Measurements from ENCODE around the gene FNDC8.
"Not testable (repeated sequence)": the region's sequence is repeated elsewhere in the genome, so short reads cannot be mapped to it uniquely, and the experiment has no call there.

Gene FNDC8

GRCh38 chr17:35174835-35175334 is 53.5 kb downstream of the FNDC8 start:
- Histone ChIP-seq H3K9me3 (ENCODE audit: insufficient read depth, low read depth, low read length) (no peaks in the 10 kb centered on the region), H3K27ac (ENCODE audit: low read depth, low read length) (no peak overlapping the region), H3K4me1 (ENCODE audit: insufficient read depth, low read length) (no peaks in the 10 kb centered on the region), H3K4me3 (ENCODE audit: low read length) (no peak overlapping the region), H3K27me3 (ENCODE audit: insufficient read depth, low read length) (no peaks in the 10 kb centered on the region), H3K36me3 (ENCODE audit: insufficient read depth, low read length) (no peaks in the 10 kb centered on the region), H3K9ac (ENCODE audit: low read depth, low read length) (no peak overlapping the region)
- WGBS, result 91% methylated on average over 2 of the region's 2 CpGs

- Histone ChIP-seq H3K9ac (ENCODE audit: low read depth, low read length) (no peak overlapping the region), H3K27ac (ENCODE audit: low read depth, low read length) (no peak overlapping the region), H3K4me3 (ENCODE audit: low read length) (no peak overlapping the region), H3K9me3 (ENCODE audit: insufficient read depth, low read depth, low read length) (no peaks in the 10 kb centered on the region), H3K27me3 (ENCODE audit: insufficient read depth, low read length) (no peaks in the 10 kb centered on the region), H3K4me1 (ENCODE audit: insufficient read depth, low read length) (no peaks in the 10 kb centered on the region), H3K36me3 (ENCODE audit: insufficient read depth, low read length) (no peaks in the 10 kb centered on the region)
- 90% methylated on average over 9 of the region's 9 CpGs for WGBS
Observed at GRCh38 chr17:35175638-35176415, 54.4 kb downstream of the FNDC8 start.

DNA sequence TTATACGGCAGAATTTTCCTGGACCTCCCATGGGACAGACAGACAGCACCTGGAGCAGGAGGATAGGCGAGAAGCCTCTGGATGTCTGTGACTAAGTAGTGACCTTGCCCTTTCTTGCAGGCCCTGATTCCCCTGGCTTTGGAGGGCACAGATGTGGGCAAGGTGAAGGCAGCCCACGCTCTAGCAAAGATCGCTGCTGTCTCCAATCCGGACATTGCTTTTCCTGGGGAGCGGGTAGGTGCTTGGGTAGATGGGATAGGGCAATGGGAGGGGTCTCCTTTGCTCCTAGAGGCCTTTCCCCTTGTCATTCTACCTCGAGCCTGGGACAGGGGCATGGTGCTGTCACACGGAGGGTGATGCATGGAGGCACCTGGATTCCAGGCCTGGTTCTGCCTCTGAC is 55.5 kb downstream of the FNDC8 start:
- WGBS, result 85% methylated on average over 8 of the region's 8 CpGs
- H3K36me3 ChIP-seq (ENCODE audit: insufficient read depth, low read length), result no peaks in the 10 kb centered on the region
- no peak overlapping the region for H3K4me3 ChIP-seq (ENCODE audit: low read length)
- H3K4me1 ChIP-seq (ENCODE audit: insufficient read depth, low read length), result no peaks in the 10 kb centered on the region
- H3K27me3 ChIP-seq (ENCODE audit: insufficient read depth, low read length), result no peaks in the 10 kb centered on the region
- H3K9me3 ChIP-seq (ENCODE audit: insufficient read depth, low read depth, low read length), result no peaks in the 10 kb centered on the region
- no peak overlapping the region for H3K9ac ChIP-seq (ENCODE audit: low read depth, low read length)
- no peak overlapping the region for H3K27ac ChIP-seq (ENCODE audit: low read depth, low read length)

GRCh38 chr17:35179379-35179778 is 58.0 kb downstream of the FNDC8 start:
- H3K9me3 ChIP-seq (ENCODE audit: insufficient read depth, low read depth, low read length); H3K9ac ChIP-seq (ENCODE audit: low read depth, low read length); H3K36me3 ChIP-seq (ENCODE audit: insufficient read depth, low read length); H3K27me3 ChIP-seq (ENCODE audit: insufficient read depth, low read length); H3K4me1 ChIP-seq (ENCODE audit: insufficient read depth, low read length); H3K27ac ChIP-seq (ENCODE audit: low read depth, low read length); H3K4me3 ChIP-seq (ENCODE audit: low read length): not testable (repeated sequence)
- 94% methylated on average over 4 of the region's 5 CpGs for WGBS
